Stomach (tissue), 9 donors: ENCODE results near the gene PCNT. TPM values are rescaled to one million over a fixed set of nuclear protein-coding genes. Genes with fewer than 3 reads are reported as not detected.

ENCODE experiments used
- DNase-seq, 2 donors: peaks; one replicate each; pipeline versions ENCODE4 v3.0.0 to v3.0.0-alpha.2; 2013 to 2019
- H3K27ac ChIP-seq, 5 donors: fragments of 200-600 bp in 4 of 5; sonication (generic) in 4 of 5; one replicate each; pipeline ENCODE4 v1.5.1; 2013 to 2019; ENCODE audit warnings: mild to moderate bottlenecking in 1 of 5, moderate library complexity in 1 of 5
- H3K27me3 ChIP-seq, 3 donors: fragments of 200-600 bp; sonication (generic); one replicate each; pipeline ENCODE4 v1.5.1; 2017 to 2019; ENCODE audit warnings: mixed run types in 1 of 3
- H3K36me3 ChIP-seq, 4 donors: fragments of 200-600 bp; sonication (generic); 1 replicate in 3 of 4; 2 replicates in 1 of 4; pipeline ENCODE4 v1.5.1; 2016 to 2019
- H3K4me1 ChIP-seq, 4 donors: fragments of 200-600 bp; sonication (generic); one replicate each; pipeline ENCODE4 v1.5.1; 2016 to 2019
- H3K4me3 ChIP-seq, 4 donors: fragments of 200-600 bp; sonication (generic) in 3 of 4; one replicate each; pipeline ENCODE4 v1.5.1; 2016 to 2019; ENCODE audit warnings: mild to moderate bottlenecking in 1 of 4
- H3K9me3 ChIP-seq, 4 donors: fragments of 200-600 bp; sonication (generic); one replicate each; pipeline ENCODE4 v1.5.1; 2016 to 2019
- CTCF ChIP-seq, 7 experiments: fragments of 450-650 bp in 4 of 7; fragments of 200-600 bp in 3 of 7; sonication (generic) in 3 of 7; IDR thresholded peaks; one replicate each; pipeline ENCODE4 v1.5.1; 2016 to 2019; ENCODE audit warnings: antibody characterized with exemption in 7 of 7, control low read depth in 2 of 7, mild to moderate bottlenecking in 1 of 7
- EP300 ChIP-seq: sonication (generic); formaldehyde crosslinking; IDR thresholded peaks from one replicate; pipeline ENCODE4 v1.6.1; 2017; ENCODE audit warnings: antibody characterized with exemption
- POLR2A ChIP-seq, 4 donors: fragments of 450-650 bp; IDR thresholded peaks; one replicate each; pipeline ENCODE4 v1.6.1; 2016; ENCODE audit warnings: antibody characterized with exemption in 4 of 4, control low read depth in 2 of 4, mild to moderate bottlenecking in 1 of 4, moderate library complexity in 1 of 4
- POLR2AphosphoS5 ChIP-seq, 3 donors: sonication (generic); formaldehyde crosslinking; IDR thresholded peaks; one replicate each; pipeline ENCODE4 v1.6.1; 2016; ENCODE audit warnings: antibody characterized with exemption in 3 of 3
- WGBS, 5 donors: extraction: QIAGEN DNeasy Blood & Tissue Kit in 3 of 5; methylation state at CpG; one replicate each; pipeline versions ENCODE4 v1.1.5 to v1.1.7; 2013 to 2018; 5-methylcytosine and 5-hydroxymethylcytosine counted together
- intact Hi-C: fragments of 100-400 bp; cut with DNase I; formaldehyde crosslinking; loops from one replicate; pipeline ENCODE4 v1.15.1; 2023; ENCODE audit warnings: low total_unique reads
- polyA plus RNA-seq, 3 donors: library from polyadenylated mRNA; stranded (reverse); fragments of 200-250 nt; gene quantifications; one replicate each; pipeline ENCODE4 v1.2.3, GENCODE V29; 2013
- total RNA-seq, 5 donors: library from RNA; depleted of rRNA; stranded (reverse); fragments of >200 nt; gene quantifications; one replicate each; pipeline versions ENCODE4 v1.1.0 to v1.2.3, GENCODE V29; 2014 to 2016
- donor health status: healthy with polysubstance abuse.
- donor health status: Bipolar disorder and iron deficiency.
- donor health status: healthy.

PCNT gene
- total and polyA plus RNA-seq, 8 donors = 4.7 to 133 (median 38.4) TPM

GRCh38 chr21:46352913-46353312 is 29.0 kb downstream of the PCNT start:
- TF ChIP-seq EP300 (no peak), CTCF (IDR thresholded peaks at IDR 0.05) (no peak), POLR2A (IDR thresholded peaks at IDR 0.05) (no peak), POLR2AphosphoS5 (IDR thresholded peaks at IDR 0.05) (no peak)
- intact Hi-C loops = no loop called here
- Histone ChIP-seq H3K4me3 (no peak overlapping the region), H3K9me3 (no peaks in the 10 kb centered on the region), H3K27ac (no peak overlapping the region), H3K4me1 (no peaks in the 10 kb centered on the region), H3K27me3 (no peaks in the 10 kb centered on the region), H3K36me3 (peaks cover 87 to 100% (median 100%) of the 10 kb centered on the region in 4 donors)
- 89 to 95% (median 93%) methylated on average over 13 to 14 of the region's 14 CpGs for WGBS, 5 donors
- no peak for DNase-seq

- 92 to 94% (median 94%) methylated on average over 13 to 16 of the region's 16 CpGs for WGBS, 5 donors
- H3K4me1 ChIP-seq = no peaks in the 10 kb centered on the region
- no peaks in the 10 kb centered on the region for H3K9me3 ChIP-seq
- no peak for TF ChIP-seq CTCF (IDR thresholded peaks at IDR 0.05)
- no peak for TF ChIP-seq POLR2A (IDR thresholded peaks at IDR 0.05)
- no peak for TF ChIP-seq POLR2AphosphoS5 (IDR thresholded peaks at IDR 0.05)
- no peak for TF ChIP-seq EP300
- peaks cover 86 to 100% (median 100%) of the 10 kb centered on the region in 4 donors for H3K36me3 ChIP-seq
- intact Hi-C loops = no loop called here
- H3K4me3 ChIP-seq = no peak overlapping the region
- no peak for DNase-seq
- H3K27ac ChIP-seq = no peak overlapping the region
- H3K27me3 ChIP-seq = no peaks in the 10 kb centered on the region
Observed at GRCh38 chr21:46354046-46354445, 30.1 kb downstream of the PCNT start.

GRCh38 chr21:46354518-46354917 is 30.6 kb downstream of the PCNT start:
- Histone ChIP-seq H3K9me3 (no peaks in the 10 kb centered on the region), H3K27ac (no peak overlapping the region), H3K27me3 (no peaks in the 10 kb centered on the region), H3K36me3 (peaks cover 81 to 100% (median 98%) of the 10 kb centered on the region in 4 donors), H3K4me3 (no peak overlapping the region), H3K4me1 (no peaks in the 10 kb centered on the region)
- TF ChIP-seq CTCF (IDR thresholded peaks at IDR 0.05) = no peak
- TF ChIP-seq POLR2AphosphoS5 (IDR thresholded peaks at IDR 0.05) = no peak
- TF ChIP-seq POLR2A (IDR thresholded peaks at IDR 0.05) = no peak
- TF ChIP-seq EP300 = no peak
- WGBS, 5 donors = 96 to 98% (median 96%) methylated on average over 9 to 13 of the region's 13 CpGs
- intact Hi-C loops = no loop called here
- DNase-seq = no peak

GRCh38 chr21:46355161-46356004 is 31.4 kb downstream of the PCNT start:
- DNase-seq = peak in 1 of 2 donors; percentile 17
- Histone ChIP-seq H3K4me3 (no peak overlapping the region), H3K27ac (no peak overlapping the region), H3K36me3 (peaks cover 74 to 98% (median 95%) of the 10 kb centered on the region in 4 donors), H3K27me3 (no peaks in the 10 kb centered on the region), H3K4me1 (no peaks in the 10 kb centered on the region), H3K9me3 (no peaks in the 10 kb centered on the region)
- WGBS, 5 donors = 94 to 96% (median 94%) methylated on average over 23 to 33 of the region's 33 CpGs
- TF ChIP-seq EP300 (no peak), POLR2A (IDR thresholded peaks at IDR 0.05) (no peak), POLR2AphosphoS5 (IDR thresholded peaks at IDR 0.05) (no peak), CTCF (IDR thresholded peaks at IDR 0.05) (no peak)
- intact Hi-C loops = no loop called here
